GM11168 (cell line): Measurements from ENCODE around the gene GABPB2.

Experiments used
- in situ Hi-C: fragments of 300-500 bp; cut with MboI; formaldehyde crosslinking; loops from one replicate; pipeline ENCODE4 v1.12.0; 2022; ENCODE audit warnings: low sequenced_read_pairs; ENCODE audit not compliant: unreplicated experiment

Gene GABPB2

GRCh38 chr1:151157067-151157531 lies 86.5 kb downstream of the GABPB2 start:
- in situ Hi-C loops, result loop anchor here (5.0 kb wide), 1 partner anchor 55 kb away; no protein-coding TSS in a partner anchor

- in situ Hi-C loops, result loop anchor here (5.0 kb wide), 1 partner anchor 56 kb away; no protein-coding TSS in a partner anchor
These were observed 87.8 kb downstream of the GABPB2 start for GRCh38 chr1:151158326-151158725.

- in situ Hi-C loops, result loop anchor here (5.0 kb wide), 1 partner anchor 56 kb away; no protein-coding TSS in a partner anchor
These were observed 88.2 kb downstream of the GABPB2 start for GRCh38 chr1:151158751-151159251.

- in situ Hi-C loops, result loop anchor here (5.0 kb wide), 1 partner anchor 57 kb away; no protein-coding TSS in a partner anchor
These were observed 88.8 kb downstream of the GABPB2 start for GRCh38 chr1:151159373-151159772.

- in situ Hi-C loops, result no loop called here
These were observed 94.2 kb downstream of the GABPB2 start for GRCh38 chr1:151164732-151165280.

GRCh38 chr1:151165281-151165737 lies 94.7 kb downstream of the GABPB2 start:
- in situ Hi-C loops, result no loop called here

GRCh38 chr1:151165738-151166504 lies 95.4 kb downstream of the GABPB2 start, which contains the start of the genes LYSMD1 and SCNM1:
TSS of gene LYSMD1 (minus strand) at chr1:151165902. CDS start at chr1:151165258, 644 bp downstream.
TSS of gene SCNM1 (plus strand) at chr1:151166144. CDS start at chr1:151166153, 9 bp downstream.
- in situ Hi-C loops, result no loop called here

GRCh38 chr1:151166505-151166956 lies 96.0 kb downstream of the GABPB2 start:
- in situ Hi-C loops, result no loop called here

- in situ Hi-C loops, result no loop called here
These were observed 96.6 kb downstream of the GABPB2 start for GRCh38 chr1:151167116-151167515.

GRCh38 chr1:151171190-151171589 lies 100.6 kb downstream of the GABPB2 start:
- in situ Hi-C loops, result no loop called here
